H1 (cell line): Measurements from ENCODE around the gene AP3B2.

Experiments
- BCL11A ChIP-seq, 2 experiments: IDR thresholded peaks; one replicate each; pipeline ENCODE4 v1.6.1; 2011; ENCODE audit warnings: low read depth in 2 of 2, low read length in 2 of 2, mild to moderate bottlenecking in 2 of 2
- CHD2 ChIP-seq: IDR thresholded peaks from 2 replicates; pipeline ENCODE4 v1.6.1; 2012; ENCODE audit warnings: low read length, improper control_type of control experiment
- CTCF ChIP-seq, 3 experiments: IDR thresholded peaks; 1 replicate in 2 of 3; 2 replicates in 1 of 3; pipeline versions ENCODE4 v1.5.1 to v1.6.1; 2011; ENCODE audit warnings: low read length in 3 of 3, mild to moderate bottlenecking in 3 of 3, inconsistent platforms in 2 of 3, low read depth in 1 of 3, moderate library complexity in 1 of 3; ENCODE audit not compliant: insufficient read depth in 1 of 3; ENCODE audit errors: control extremely low read depth in 1 of 3
- EP300 ChIP-seq, 2 experiments: IDR thresholded peaks; 1 replicate in 1 of 2; 2 replicates in 1 of 2; pipeline ENCODE4 v1.6.1; 2011 to 2012; ENCODE audit warnings: low read depth in 2 of 2, low read length in 2 of 2, mild to moderate bottlenecking in 2 of 2, borderline replicate concordance in 1 of 2, inconsistent platforms in 1 of 2, moderate library complexity in 1 of 2
- EZH2 ChIP-seq: fragments of 200-600 bp; sonication (generic); IDR thresholded peaks from 2 replicates; pipeline ENCODE4 v1.7.1; 2012; ENCODE audit warnings: low read depth, mild to moderate bottlenecking, moderate library complexity, low read length, inconsistent platforms; ENCODE audit not compliant: severe bottlenecking
- JUN ChIP-seq: IDR thresholded peaks from 2 replicates; pipeline ENCODE4 v1.6.1; 2011; ENCODE audit warnings: low read depth, mild to moderate bottlenecking, improper control_type of control experiment, low read length
- USF2 ChIP-seq: IDR thresholded peaks from 2 replicates; pipeline ENCODE4 v1.6.1; 2011; ENCODE audit warnings: low read length, improper control_type of control experiment
- YY1 ChIP-seq: IDR thresholded peaks from 2 replicates; pipeline ENCODE4 v1.6.1; 2011; ENCODE audit warnings: low read depth, mild to moderate bottlenecking, low read length

- no peak for TF ChIP-seq CTCF (IDR thresholded peaks at IDR 0.05; ENCODE audit: control extremely low read depth in 1 of 3, insufficient read depth in 1 of 3, low read depth in 1 of 3, low read length in 3 of 3)
- TF ChIP-seq BCL11A (IDR thresholded peaks at IDR 0.05; ENCODE audit: low read depth in 2 of 2, low read length in 2 of 2), result no peak
- TF ChIP-seq USF2, result no peak
- TF ChIP-seq YY1, result no peak
- no peak for TF ChIP-seq EZH2
- no peak for TF ChIP-seq CHD2
- no peak for TF ChIP-seq EP300 (IDR thresholded peaks at IDR 0.05; ENCODE audit: borderline replicate concordance in 1 of 2, low read depth in 2 of 2, low read length in 2 of 2)
- no peak for TF ChIP-seq JUN
Observed at GRCh38 chr15:82748315-82748714, 38.6 kb upstream of the AP3B2 start.
